OCI-LY1 (cell line): ENCODE data around the gene LRMDA.
"Not testable (repeated sequence)": the region's sequence is repeated elsewhere in the genome, so short reads cannot be mapped to it uniquely, and the experiment has no call there.

Experiments used
- H2AFZ ChIP-seq: fragments of 200-600 bp; sonication (generic), shearing (Covaris generic); 2 replicates; pipeline ENCODE4 v1.6.0; 2014; ENCODE audit warnings: antibody characterized with exemption, mild to moderate bottlenecking, low read length
- H3F3A ChIP-seq: fragments of 200-600 bp; sonication (generic), shearing (Covaris generic); 2 replicates; pipeline ENCODE4 v1.6.0; 2014; ENCODE audit warnings: mild to moderate bottlenecking, antibody characterized with exemption, low read length, moderate library complexity; ENCODE audit not compliant: insufficient read depth
- H3K27ac ChIP-seq: fragments of 200-600 bp; sonication (generic); 2 replicates; pipeline ENCODE4 v1.5.1; 2014; ENCODE audit warnings: low read length, mixed run types, mild to moderate bottlenecking, low read depth; ENCODE audit not compliant: poor library complexity, severe bottlenecking
- H3K27me3 ChIP-seq: fragments of 200-600 bp; sonication (generic); 2 replicates; pipeline ENCODE4 v1.6.0; 2014; ENCODE audit warnings: antibody characterized with exemption, mild to moderate bottlenecking, low read length, moderate library complexity; ENCODE audit not compliant: insufficient read depth
- H3K36me3 ChIP-seq: fragments of 200-600 bp; sonication (generic); 2 replicates; pipeline ENCODE4 v1.6.1; 2014; ENCODE audit warnings: mild to moderate bottlenecking, antibody characterized with exemption, low read length, moderate library complexity, mixed read lengths; ENCODE audit not compliant: insufficient read depth
- H3K4me1 ChIP-seq: fragments of 200-600 bp; sonication (generic); 2 replicates; pipeline ENCODE4 v1.5.1; 2014; ENCODE audit warnings: mild to moderate bottlenecking, low read length, moderate library complexity; ENCODE audit not compliant: insufficient read depth, severe bottlenecking
- H3K4me2 ChIP-seq: fragments of 200-600 bp; sonication (generic), shearing (Covaris generic); 2 replicates; pipeline ENCODE4 v1.6.1; 2014; ENCODE audit warnings: low read length
- H3K4me3 ChIP-seq: fragments of 200-600 bp; sonication (generic); 2 replicates; pipeline ENCODE4 v1.5.1; 2014; ENCODE audit warnings: low read length, low read depth, mild to moderate bottlenecking, mixed read lengths; ENCODE audit not compliant: poor library complexity, severe bottlenecking
- H3K79me2 ChIP-seq: fragments of 200-600 bp; shearing (Covaris generic); 2 replicates; pipeline ENCODE4 v1.6.1; 2016; ENCODE audit warnings: mixed run types, low read length, mixed read lengths; ENCODE audit not compliant: insufficient read depth
- H3K9ac ChIP-seq: fragments of 200-600 bp; sonication (generic), shearing (Covaris generic); 2 replicates; pipeline ENCODE4 v1.6.1; 2014; ENCODE audit warnings: mild to moderate bottlenecking, low read length, mixed read lengths
- H3K9me2 ChIP-seq: fragments of 200-600 bp; sonication (generic), shearing (Covaris generic); 2 replicates; pipeline ENCODE4 v1.6.1; 2014; ENCODE audit warnings: low read depth, mild to moderate bottlenecking, low read length, mixed read lengths
- H3K9me3 ChIP-seq: fragments of 200-600 bp; shearing (Covaris generic); 2 replicates; pipeline ENCODE4 v1.6.1; 2014; ENCODE audit warnings: low read length, mixed read lengths
- H4K20me1 ChIP-seq: fragments of 200-600 bp; sonication (generic), shearing (Covaris generic); 2 replicates; pipeline ENCODE4 v1.6.0; 2016; ENCODE audit warnings: mild to moderate bottlenecking, low read length; ENCODE audit not compliant: insufficient read depth
- CTCF ChIP-seq: fragments of 200-600 bp; sonication (generic), shearing (Covaris generic); IDR thresholded peaks from 2 replicates; pipeline ENCODE4 v1.5.1; 2017; ENCODE audit warnings: mild to moderate bottlenecking, antibody characterized with exemption, low read length, moderate library complexity, mixed read lengths
- EZH2 ChIP-seq: fragments of 200-600 bp; sonication (generic), shearing (Covaris generic); IDR thresholded peaks from 2 replicates; pipeline ENCODE4 v1.8.0; 2017; ENCODE audit warnings: borderline replicate concordance, mixed run types, mild to moderate bottlenecking, antibody characterized with exemption, low read length, moderate library complexity, mixed read lengths

Gene LRMDA

GRCh38 chr10:76138906-76139305 lies 707.5 kb downstream of the LRMDA start:
- H3K9ac ChIP-seq, result no peak overlapping the region

GRCh38 chr10:76139431-76139830 lies 708.0 kb downstream of the LRMDA start:
- Histone ChIP-seq H3K27me3 (no peaks in the 10 kb centered on the region), H2AFZ (no peak overlapping the region)
- TF ChIP-seq EZH2, result no peak
- no peak for TF ChIP-seq CTCF

More at GRCh38 chr10:76138906-76139305, 707.5 kb downstream of the LRMDA start:
- Histone ChIP-seq H3K4me3 (no peak overlapping the region), H3K27ac (no peak overlapping the region), H3K9me2 (no peaks in the 10 kb centered on the region), H2AFZ (no peak overlapping the region), H3K27me3 (no peaks in the 10 kb centered on the region), H3K4me1 (no peaks in the 10 kb centered on the region), H3K9me3 (no peaks in the 10 kb centered on the region), H3F3A (no peaks in the 10 kb centered on the region), H3K4me2 (no peak overlapping the region), H4K20me1 (no peaks in the 10 kb centered on the region), H3K36me3 (no peaks in the 10 kb centered on the region), H3K79me2 (no peaks in the 10 kb centered on the region)
- TF ChIP-seq EZH2 (no peak), CTCF (no peak)

GRCh38 chr10:76141376-76141775 lies 710.0 kb downstream of the LRMDA start:
- H3K36me3 ChIP-seq, result no peaks in the 10 kb centered on the region

More at GRCh38 chr10:76139431-76139830, 708.0 kb downstream of the LRMDA start:
- Histone ChIP-seq H4K20me1 (no peaks in the 10 kb centered on the region), H3K9me2 (no peaks in the 10 kb centered on the region), H3F3A (no peaks in the 10 kb centered on the region), H3K4me1 (no peaks in the 10 kb centered on the region), H3K27ac (no peak overlapping the region), H3K36me3 (no peaks in the 10 kb centered on the region), H3K79me2 (no peaks in the 10 kb centered on the region), H3K4me3 (no peak overlapping the region), H3K9ac (no peak overlapping the region), H3K4me2 (no peak overlapping the region), H3K9me3 (no peaks in the 10 kb centered on the region)

GRCh38 chr10:76148217-76148616 lies 716.8 kb downstream of the LRMDA start:
- not testable (repeated sequence) for H3K27me3 ChIP-seq, H3K36me3 ChIP-seq, H3K9me2 ChIP-seq, H3K27ac ChIP-seq, H3F3A ChIP-seq, H3K79me2 ChIP-seq, H2AFZ ChIP-seq, H4K20me1 ChIP-seq, H3K4me2 ChIP-seq, H3K9me3 ChIP-seq, H3K9ac ChIP-seq, H3K4me1 ChIP-seq, H3K4me3 ChIP-seq

More at GRCh38 chr10:76141376-76141775, 710.0 kb downstream of the LRMDA start:
- no peak overlapping the region for H3K4me2 ChIP-seq
- H2AFZ ChIP-seq, result no peak overlapping the region
- no peak overlapping the region for H3K9ac ChIP-seq
- H3K9me2 ChIP-seq, result no peaks in the 10 kb centered on the region
- H3K4me3 ChIP-seq, result no peak overlapping the region
- TF ChIP-seq EZH2 (no peak), CTCF (no peak)
- no peaks in the 10 kb centered on the region for H3F3A ChIP-seq
- no peak overlapping the region for H3K27ac ChIP-seq
- no peaks in the 10 kb centered on the region for H4K20me1 ChIP-seq
- no peaks in the 10 kb centered on the region for H3K79me2 ChIP-seq
- H3K27me3 ChIP-seq, result no peaks in the 10 kb centered on the region
- no peaks in the 10 kb centered on the region for H3K9me3 ChIP-seq
- H3K4me1 ChIP-seq, result no peaks in the 10 kb centered on the region
